K562 (cell line): ENCODE measurements around the gene YJU2. TPM values are rescaled to one million over a fixed set of nuclear protein-coding genes. Genes with fewer than 3 reads are reported as not detected.

ENCODE experiments used
- CREM ChIP-seq: IDR thresholded peaks from 2 replicates; pipeline ENCODE4 v1.6.1; 2014; ENCODE audit warnings: antibody characterized with exemption, low read depth
- FUS ChIP-seq: fragments of 200-400 bp; formaldehyde crosslinking; optimal IDR thresholded peaks from 2 replicates; pipeline ENCODE3; 2017; ENCODE audit warnings: low read depth, low read length
- HMG20B ChIP-seq: fragments of 250-450 bp; sonication (Bioruptor Pico); IDR thresholded peaks from 2 replicates; pipeline ENCODE4 v1.5.0; 2021; ENCODE audit warnings: mild to moderate bottlenecking
- MCM2 ChIP-seq: fragments of 450-650 bp; IDR thresholded peaks from 2 replicates; pipeline ENCODE4 v1.6.1; 2017; ENCODE audit warnings: low read depth, mild to moderate bottlenecking
- NFRKB ChIP-seq: fragments of 450-650 bp; IDR thresholded peaks from 2 replicates; pipeline ENCODE4 v1.6.1; 2016; ENCODE audit warnings: low read depth
- NKRF ChIP-seq: fragments of 450-650 bp; IDR thresholded peaks from 2 replicates; pipeline ENCODE4 v1.6.1; 2016; ENCODE audit warnings: borderline replicate concordance
- POLR2G ChIP-seq: fragments of 200-400 bp; formaldehyde crosslinking; IDR thresholded peaks from 2 replicates; pipeline ENCODE4 v1.6.1; 2017; ENCODE audit warnings: low read depth, mild to moderate bottlenecking, antibody characterized with exemption, low read length, moderate library complexity
- THRAP3 ChIP-seq: fragments of 450-650 bp; IDR thresholded peaks from 2 replicates; pipeline ENCODE4 v1.6.1; 2016; ENCODE audit warnings: mild to moderate bottlenecking, inconsistent platforms, borderline replicate concordance
- ZBED1 ChIP-seq: IDR thresholded peaks from 2 replicates; pipeline ENCODE4 v1.6.1; 2014
- ZBTB7A ChIP-seq: IDR thresholded peaks from 2 replicates; pipeline ENCODE4 v1.6.1; 2011; ENCODE audit warnings: low read depth, mild to moderate bottlenecking, low read length, moderate library complexity, borderline replicate concordance; ENCODE audit not compliant: control insufficient read depth
- ZC3H8 ChIP-seq: fragments of 450-650 bp; IDR thresholded peaks from 2 replicates; pipeline ENCODE4 v1.6.1; 2017
- ZFP30 ChIP-seq: fragments of 250-450 bp; sonication (Bioruptor Pico); IDR thresholded peaks from 2 replicates; pipeline ENCODE4 v1.8.0; 2022; ENCODE audit warnings: moderate library complexity, mild to moderate bottlenecking, inconsistent platforms, borderline replicate concordance
- ZHX1 ChIP-seq: fragments of 150-350 bp; conservative IDR thresholded peaks from 2 replicates; pipeline ENCODE4 v1.6.1; 2014; ENCODE audit warnings: low read length
- ZNF121 ChIP-seq: sonication (generic); formaldehyde crosslinking; conservative IDR thresholded peaks from 2 replicates; pipeline ENCODE4 v1.8.0; 2022; ENCODE audit warnings: missing genetic modification reagents
- ZNF134 ChIP-seq: fragments of 250-450 bp; sonication (Bioruptor Pico); conservative IDR thresholded peaks from 2 replicates; pipeline ENCODE4 v1.4.0; 2020
- ZNF57 ChIP-seq: fragments of 450-650 bp; formaldehyde crosslinking; IDR thresholded peaks from 2 replicates; pipeline ENCODE4 v1.4.0; 2020; ENCODE audit warnings: mild to moderate bottlenecking, moderate library complexity
- ZNF830 ChIP-seq: fragments of 250-450 bp; sonication (Bioruptor Pico); IDR thresholded peaks from 2 replicates; pipeline ENCODE4 v1.5.0; 2021; ENCODE audit warnings: mild to moderate bottlenecking
- polyA plus RNA-seq, 8 experiments: library from polyadenylated mRNA; depleted of rRNA in 4 of 8; stranded (reverse) in 5 of 8; unstranded in 3 of 8; fragments of >200 nt; fragmentation: Nextera tagmentation in 2 of 8; fragmentation: Illumina TruSeq in 1 of 8; extraction: Ambion mirVana in 2 of 8; extraction: Trizol in 1 of 8; gene quantifications; 2 replicates each; pipeline versions ENCODE4 v1.2.1 to v1.2.3, GENCODE V29; 2011 to 2014; ENCODE audit warnings: inconsistent platforms in 1 of 8, missing spikeins in 1 of 8
- total RNA-seq, 7 experiments: library from RNA; depleted of rRNA in 6 of 7; stranded (reverse); fragments of >200 nt in 6 of 7; fragmentation: Illumina TruSeq in 2 of 7; extraction: Trizol in 2 of 7; gene quantifications; 2 replicates each; pipeline versions ENCODE4 v1.2.1 to v1.2.3, GENCODE V29; 2011 to 2021; ENCODE audit warnings: low replicate concordance in 1 of 7
- TF ChIP-seq, protein P1 (sequence below), 3 experiments: fragments of 200-800 bp in 1 of 3; fragments of 250-450 bp in 1 of 3; fragments of 450-650 bp in 1 of 3; sonication (Bioruptor Pico) in 1 of 3; sonication (Bioruptor generic) in 1 of 3; formaldehyde crosslinking in 1 of 3; IDR thresholded peaks; 2 replicates each; pipeline versions ENCODE4 v1.6.1 to v1.8.0; 2016 to 2022; ENCODE audit warnings: mild to moderate bottlenecking in 2 of 3, missing genetic modification characterization in 2 of 3, missing compliant biosample characterization in 1 of 3, moderate library complexity in 1 of 3
- TF ChIP-seq, protein P2 (sequence below), 2 experiments: fragments of 450-650 bp; IDR thresholded peaks; 2 replicates each; pipeline ENCODE4 v1.6.1; 2016

Gene YJU2
- total and polyA plus RNA-seq, 9 of the 15 experiments (the other 6 are each of a cell fraction or from before 2014, with no cell fraction given): 0.41 to 34.9 (median 19.3) TPM

DNA sequence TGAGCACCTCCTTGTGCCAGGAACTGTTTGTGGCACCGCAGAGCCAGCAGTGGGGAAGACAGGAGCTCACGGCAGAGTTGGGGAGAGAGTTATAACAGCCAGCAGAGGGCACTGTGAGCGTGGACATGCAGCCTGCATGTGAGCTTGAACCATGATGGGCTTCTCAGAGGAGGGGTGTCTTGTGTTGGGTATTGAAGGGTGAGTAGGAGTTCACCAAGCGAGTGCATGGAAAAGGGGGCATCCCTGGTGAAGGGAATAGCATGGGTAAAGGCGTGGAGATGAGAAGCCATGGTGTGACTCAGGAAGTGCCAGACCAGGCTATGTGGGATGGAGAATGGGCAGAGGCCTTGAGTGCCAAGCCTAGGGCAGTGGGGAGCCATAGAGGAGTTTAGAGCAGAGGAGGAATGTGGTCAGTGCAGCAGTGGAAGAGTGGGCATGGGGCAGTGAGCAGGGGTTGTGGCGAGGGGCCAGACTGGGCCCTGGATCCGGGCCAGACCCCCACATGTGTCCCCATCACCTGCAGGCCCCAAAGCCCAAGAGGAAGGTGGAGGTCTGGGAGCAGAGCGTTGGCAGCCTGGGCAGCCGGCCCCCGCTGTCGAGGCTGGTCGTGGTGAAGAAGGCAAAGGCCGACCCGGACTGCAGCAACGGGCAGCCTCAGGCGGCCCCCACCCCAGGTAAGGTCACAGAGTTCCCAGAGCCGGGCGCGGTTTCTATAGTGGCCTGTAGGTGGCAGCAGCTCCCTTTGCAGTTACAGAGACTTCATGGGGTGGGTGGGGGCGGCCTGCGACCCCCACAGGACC is 20.4 kb downstream of the YJU2 start (continued):
- TF ChIP-seq ZHX1: no peak
- TF ChIP-seq CREM: 0 out of 2 replicates have a peak, but pooled peaks have one; percentile 14
- TF ChIP-seq ZNF57 (CRISPR knock-in tag): no peak
- TF ChIP-seq ZNF830 (CRISPR knock-in tag): no peak
- no peak for TF ChIP-seq ZNF134 (CRISPR knock-in tag)
- TF ChIP-seq, protein P1, sequence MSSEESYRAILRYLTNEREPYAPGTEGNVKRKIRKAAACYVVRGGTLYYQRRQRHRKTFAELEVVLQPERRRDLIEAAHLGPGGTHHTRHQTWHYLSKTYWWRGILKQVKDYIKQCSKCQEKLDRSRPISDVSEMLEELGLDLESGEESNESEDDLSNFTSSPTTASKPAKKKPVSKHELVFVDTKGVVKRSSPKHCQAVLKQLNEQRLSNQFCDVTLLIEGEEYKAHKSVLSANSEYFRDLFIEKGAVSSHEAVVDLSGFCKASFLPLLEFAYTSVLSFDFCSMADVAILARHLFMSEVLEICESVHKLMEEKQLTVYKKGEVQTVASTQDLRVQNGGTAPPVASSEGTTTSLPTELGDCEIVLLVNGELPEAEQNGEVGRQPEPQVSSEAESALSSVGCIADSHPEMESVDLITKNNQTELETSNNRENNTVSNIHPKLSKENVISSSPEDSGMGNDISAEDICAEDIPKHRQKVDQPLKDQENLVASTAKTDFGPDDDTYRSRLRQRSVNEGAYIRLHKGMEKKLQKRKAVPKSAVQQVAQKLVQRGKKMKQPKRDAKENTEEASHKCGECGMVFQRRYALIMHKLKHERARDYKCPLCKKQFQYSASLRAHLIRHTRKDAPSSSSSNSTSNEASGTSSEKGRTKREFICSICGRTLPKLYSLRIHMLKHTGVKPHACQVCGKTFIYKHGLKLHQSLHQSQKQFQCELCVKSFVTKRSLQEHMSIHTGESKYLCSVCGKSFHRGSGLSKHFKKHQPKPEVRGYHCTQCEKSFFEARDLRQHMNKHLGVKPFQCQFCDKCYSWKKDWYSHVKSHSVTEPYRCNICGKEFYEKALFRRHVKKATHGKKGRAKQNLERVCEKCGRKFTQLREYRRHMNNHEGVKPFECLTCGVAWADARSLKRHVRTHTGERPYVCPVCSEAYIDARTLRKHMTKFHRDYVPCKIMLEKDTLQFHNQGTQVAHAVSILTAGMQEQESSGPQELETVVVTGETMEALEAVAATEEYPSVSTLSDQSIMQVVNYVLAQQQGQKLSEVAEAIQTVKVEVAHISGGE (CRISPR knock-in tag; IDR thresholded peaks at IDR 0.05): no peak
- TF ChIP-seq NKRF: peak; percentile 60
- TF ChIP-seq, protein P2, sequence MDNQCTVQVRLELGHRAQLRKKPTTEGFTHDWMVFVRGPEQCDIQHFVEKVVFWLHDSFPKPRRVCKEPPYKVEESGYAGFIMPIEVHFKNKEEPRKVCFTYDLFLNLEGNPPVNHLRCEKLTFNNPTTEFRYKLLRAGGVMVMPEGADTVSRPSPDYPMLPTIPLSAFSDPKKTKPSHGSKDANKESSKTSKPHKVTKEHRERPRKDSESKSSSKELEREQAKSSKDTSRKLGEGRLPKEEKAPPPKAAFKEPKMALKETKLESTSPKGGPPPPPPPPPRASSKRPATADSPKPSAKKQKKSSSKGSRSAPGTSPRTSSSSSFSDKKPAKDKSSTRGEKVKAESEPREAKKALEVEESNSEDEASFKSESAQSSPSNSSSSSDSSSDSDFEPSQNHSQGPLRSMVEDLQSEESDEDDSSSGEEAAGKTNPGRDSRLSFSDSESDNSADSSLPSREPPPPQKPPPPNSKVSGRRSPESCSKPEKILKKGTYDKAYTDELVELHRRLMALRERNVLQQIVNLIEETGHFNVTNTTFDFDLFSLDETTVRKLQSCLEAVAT (IDR thresholded peaks at IDR 0.05): peak; percentile 48 to 73; a peak in 2 of 4 replicates
- TF ChIP-seq ZC3H8: no peak
- no peak; the same call in 1 of the 2 replicates for TF ChIP-seq ZNF121 (CRISPR knock-in tag)
- TF ChIP-seq POLR2G: peak; percentile 44
- peak; percentile 99 for TF ChIP-seq ZBTB7A
- 0 out of 2 replicates have a peak, but pooled peaks have one; percentile 56 for TF ChIP-seq THRAP3
- TF ChIP-seq HMG20B (CRISPR knock-in tag): no peak
- no peak for TF ChIP-seq ZFP30 (CRISPR knock-in tag)
- TF ChIP-seq FUS: no peak
- no peak for TF ChIP-seq ZBED1
- no peak for TF ChIP-seq NFRKB
- TF ChIP-seq MCM2: no peak
